ENCODE data around the gene ABCF1. TPM values are rescaled to one million over a fixed set of nuclear protein-coding genes. Genes with fewer than 3 reads are reported as not detected.

ABCF1 gene
- total and polyA plus RNA-seq, 9 of the 15 experiments (the other 6 are each of a cell fraction or from before 2014, with no cell fraction given) = 41.6 to 193 (median 102) TPM

DNA sequence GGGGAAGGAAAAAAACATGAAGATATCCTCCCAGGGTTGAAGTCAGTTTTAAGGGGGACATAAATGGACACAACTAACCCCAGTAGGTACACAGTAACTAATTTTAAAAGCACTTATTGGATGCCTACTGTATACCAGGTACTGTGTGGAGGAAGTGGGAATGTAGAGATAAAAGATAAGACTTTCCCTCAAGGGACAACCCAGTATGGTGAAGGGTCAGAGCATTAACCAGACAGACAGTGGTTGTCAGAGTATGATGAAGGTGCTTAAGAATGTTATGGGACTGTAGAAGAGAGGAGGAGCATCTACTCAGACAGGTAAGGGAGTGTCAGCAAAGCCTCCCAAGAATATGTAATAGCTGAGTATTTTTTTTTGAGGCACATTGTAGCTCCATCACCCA lies 906 bp downstream of the ABCF1 start:
- Histone ChIP-seq H3K79me2 (ENCODE audit: control insufficient read depth, insufficient read depth, low read length) (peaks cover 74% of the 10 kb centered on the region), H3K27ac (ENCODE audit: extremely low read depth, low read depth, low read length) (peak overlapping the region; percentile 92), H3K4me1 (replicated peaks in 1 of 2; ENCODE audit: control insufficient read depth in 2 of 2, insufficient read depth in 2 of 2, low read length in 2 of 2) (peaks cover 24 to 35% of the 10 kb centered on the region in 2 experiments; a peak in 4 of 5 replicates), H3K27me3 (ENCODE audit: control insufficient read depth in 2 of 2, insufficient read depth in 2 of 2, low read length in 2 of 2) (no peaks in the 10 kb centered on the region), H3K4me3 (peak overlapping the region; percentile 67), H3K9me1 (ENCODE audit: control insufficient read depth, insufficient read depth, low read length) (peaks cover 10% of the 10 kb centered on the region), H4K20me1 (replicated peaks; ENCODE audit: control insufficient read depth, insufficient read depth, low read length) (peaks cover 12% of the 10 kb centered on the region; the same call in 1 of the 2 replicates), H3K9me3 (replicated peaks; ENCODE audit: control insufficient read depth, insufficient read depth, low read depth, low read length) (no peaks in the 10 kb centered on the region), H3K36me3 (ENCODE audit: control insufficient read depth, insufficient read depth, low read length) (peaks cover 57% of the 10 kb centered on the region), H3K4me2 (ENCODE audit: insufficient read depth, low read length) (peak overlapping the region; percentile 90), H2AFZ (ENCODE audit: low read depth, low read length) (no peak overlapping the region), H3K9ac (ENCODE audit: insufficient read depth in 1 of 2, low read depth in 2 of 2, low read length in 2 of 2) (peak overlapping the region; percentile 84 to 93)
- no TSS peak for BruUV-seq (replicated peaks)
- POLR2A ChIA-PET = interaction anchor here (0.9 kb wide), 1 partner anchor 11 kb away, joined by 3 read pairs; no protein-coding TSS in a partner anchor
- FAIRE-seq = no peak
- CTCF ChIA-PET (ENCODE audit: low intra/inter-chr PET ratio) = no interaction called here
- no peak for DNase-seq (ENCODE audit: extremely low read depth in 1 of 4, low spot score in 3 of 4)
- no peak for TF ChIP-seq KLF6 (CRISPR knock-in tag; IDR thresholded peaks at IDR 0.05; ENCODE audit: borderline replicate concordance)
- TF ChIP-seq HDAC3 (IDR thresholded peaks at IDR 0.05; ENCODE audit: borderline replicate concordance, partially characterized antibody) = peak; percentile 27
- no peak for TF ChIP-seq ZNF3 (CRISPR knock-in tag; IDR thresholded peaks at IDR 0.05)
- no peak for TF ChIP-seq CCNT2 (IDR thresholded peaks at IDR 0.05; ENCODE audit: borderline replicate concordance, extremely low read depth, insufficient read length, low read depth, low read length)
- peak; percentile 99 for TF ChIP-seq ZKSCAN8 (CRISPR knock-in tag; IDR thresholded peaks at IDR 0.05)
- TF ChIP-seq KAT2B (IDR thresholded peaks at IDR 0.05; ENCODE audit: low read depth, low read length) = no peak
- TF ChIP-seq, protein P1, sequence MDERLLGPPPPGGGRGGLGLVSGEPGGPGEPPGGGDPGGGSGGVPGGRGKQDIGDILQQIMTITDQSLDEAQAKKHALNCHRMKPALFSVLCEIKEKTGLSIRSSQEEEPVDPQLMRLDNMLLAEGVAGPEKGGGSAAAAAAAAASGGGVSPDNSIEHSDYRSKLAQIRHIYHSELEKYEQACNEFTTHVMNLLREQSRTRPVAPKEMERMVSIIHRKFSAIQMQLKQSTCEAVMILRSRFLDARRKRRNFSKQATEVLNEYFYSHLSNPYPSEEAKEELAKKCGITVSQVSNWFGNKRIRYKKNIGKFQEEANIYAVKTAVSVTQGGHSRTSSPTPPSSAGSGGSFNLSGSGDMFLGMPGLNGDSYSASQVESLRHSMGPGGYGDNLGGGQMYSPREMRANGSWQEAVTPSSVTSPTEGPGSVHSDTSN (CRISPR knock-in tag; IDR thresholded peaks at IDR 0.05; ENCODE audit: low read depth) = no peak
- TF ChIP-seq, protein P1 (tag; conservative IDR thresholded peaks at IDR 0.05; ENCODE audit: low read depth) = 0 out of 2 replicates have a peak, but pooled peaks have one; percentile 12
- in situ Hi-C loops (cut with MboI) (no loop called here), intact Hi-C loops (cut with micrococcal nuclease) (no loop called here)
- no peak for ATAC-seq

All from K562 (cell line).